ENCODE measurements around the gene BIRC2.

DNA sequence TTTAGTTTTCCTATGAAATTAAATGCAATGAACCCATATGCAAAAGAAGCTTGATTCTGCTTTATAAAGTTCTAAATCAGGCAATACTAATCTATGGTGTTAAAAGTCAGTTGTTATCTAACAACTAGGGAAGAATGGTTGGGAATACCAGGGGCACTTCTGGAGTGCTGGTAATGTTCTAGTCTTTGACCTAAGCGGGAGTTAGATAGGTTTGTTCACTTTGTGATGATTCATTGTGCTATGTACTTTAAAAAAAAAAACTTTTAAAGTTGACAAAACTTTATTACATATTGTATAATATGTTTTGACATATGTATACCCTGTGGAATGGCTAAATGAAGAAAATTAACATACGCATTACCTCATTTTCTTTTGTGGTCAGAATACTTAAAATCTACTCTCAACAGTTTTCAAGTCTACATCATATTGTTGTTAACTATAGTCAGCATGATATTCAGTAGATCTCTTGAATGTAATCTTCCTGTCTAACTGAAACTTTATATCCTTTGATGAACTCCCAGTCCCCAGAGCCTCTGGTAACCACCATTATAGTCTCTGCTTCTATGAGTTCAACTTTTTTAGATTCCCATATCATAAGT, 39.2 kb downstream of the BIRC2 start:
- no peak for TF ChIP-seq CTCF (IDR thresholded peaks at IDR 0.05; ENCODE audit: low read depth, low read length, missing input control)
- no peak for TF ChIP-seq MAX (IDR thresholded peaks at IDR 0.05)
- TF ChIP-seq GABPA (IDR thresholded peaks at IDR 0.05 in 1 of 2, conservative IDR thresholded peaks at IDR 0.05 in 1 of 2) = no peak
- no peak for TF ChIP-seq EGR1 (IDR thresholded peaks at IDR 0.05; ENCODE audit: low read depth in 2 of 2)
- TF ChIP-seq RXRA (IDR thresholded peaks at IDR 0.05) = no peak

Measured in liver (tissue), 3 donors.